ENCODE measurements around the gene AUH. TPM values are rescaled to one million over a fixed set of nuclear protein-coding genes. Genes with fewer than 3 reads are reported as not detected.
"Not testable (repeated sequence)": the region's sequence is repeated elsewhere in the genome, so short reads cannot be mapped to it uniquely, and the experiment has no call there.

AUH gene
- total and polyA plus RNA-seq, 5 donors, result 19.1 to 29.0 (median 26.9) TPM

- intact Hi-C loops (cut with DNase I), result no loop called here
- Histone ChIP-seq H3K27me3 (ENCODE audit: control insufficient read depth, insufficient read depth) (no peaks in the 10 kb centered on the region), H3K4me3 (ENCODE audit: low read length) (no peak overlapping the region), H3K4me1 (ENCODE audit: control insufficient read depth, insufficient read depth, low read length) (no peaks in the 10 kb centered on the region), H3K27ac (ENCODE audit: low read length) (no peak overlapping the region), H3K9me3 (ENCODE audit: control insufficient read depth, low read length) (no peaks in the 10 kb centered on the region)
- no peak for DNase-seq
- 62% methylated on average over 2 of the region's 2 CpGs for WGBS
- ATAC-seq, result no peak
Observed at GRCh38 chr9:91378695-91379127, 17.0 kb upstream of the AUH start.

- DNase-seq; H3K4me3 ChIP-seq (ENCODE audit: low read length); intact Hi-C loops (cut with DNase I); ATAC-seq; H3K9me3 ChIP-seq (ENCODE audit: control insufficient read depth, low read length); H3K27me3 ChIP-seq (ENCODE audit: control insufficient read depth, insufficient read depth); H3K4me1 ChIP-seq (ENCODE audit: control insufficient read depth, insufficient read depth, low read length); H3K27ac ChIP-seq (ENCODE audit: low read length): not testable (repeated sequence)
- 91% methylated on average over 3 of the region's 3 CpGs for WGBS
Observed at GRCh38 chr9:91378054-91378453, 16.3 kb upstream of the AUH start.

GRCh38 chr9:91376239-91376638, 14.5 kb upstream of the AUH start:
- no peak overlapping the region for H3K4me3 ChIP-seq (ENCODE audit: low read length)
- DNase-seq (no peak), ATAC-seq (no peak)
- intact Hi-C loops (cut with DNase I), result no loop called here
- no peaks in the 10 kb centered on the region for H3K4me1 ChIP-seq (ENCODE audit: control insufficient read depth, insufficient read depth, low read length)
- H3K27me3 ChIP-seq (ENCODE audit: control insufficient read depth, insufficient read depth), result no peaks in the 10 kb centered on the region
- no peak overlapping the region for H3K27ac ChIP-seq (ENCODE audit: low read length)
- 81% methylated on average over 4 of the region's 4 CpGs for WGBS
- no peaks in the 10 kb centered on the region for H3K9me3 ChIP-seq (ENCODE audit: control insufficient read depth, low read length)

GRCh38 chr9:91374939-91375338, 13.2 kb upstream of the AUH start:
- Histone ChIP-seq H3K27me3 (ENCODE audit: control insufficient read depth, insufficient read depth) (no peaks in the 10 kb centered on the region), H3K4me3 (ENCODE audit: low read length) (no peak overlapping the region), H3K4me1 (ENCODE audit: control insufficient read depth, insufficient read depth, low read length) (no peaks in the 10 kb centered on the region), H3K9me3 (ENCODE audit: control insufficient read depth, low read length) (no peaks in the 10 kb centered on the region), H3K27ac (ENCODE audit: low read length) (no peak overlapping the region)
- ATAC-seq (no peak), DNase-seq (no peak)
- 31% methylated on average over 3 of the region's 3 CpGs for WGBS
- intact Hi-C loops (cut with DNase I), result no loop called here

GRCh38 chr9:91371894-91372293, 10.2 kb upstream of the AUH start:
- no peak for DNase-seq
- intact Hi-C loops (cut with DNase I), result no loop called here

GRCh38 chr9:91370006-91370405, 8.3 kb upstream of the AUH start:
- H3K4me3 ChIP-seq (ENCODE audit: low read length); H3K4me1 ChIP-seq (ENCODE audit: control insufficient read depth, insufficient read depth, low read length); H3K27me3 ChIP-seq (ENCODE audit: control insufficient read depth, insufficient read depth); intact Hi-C loops (cut with DNase I); ATAC-seq; H3K9me3 ChIP-seq (ENCODE audit: control insufficient read depth, low read length); DNase-seq; H3K27ac ChIP-seq (ENCODE audit: low read length): not testable (repeated sequence)
- 79% methylated on average over 3 of the region's 3 CpGs for WGBS

More at GRCh38 chr9:91371894-91372293, 10.2 kb upstream of the AUH start:
- Histone ChIP-seq H3K4me3 (ENCODE audit: low read length) (no peak overlapping the region), H3K9me3 (ENCODE audit: control insufficient read depth, low read length) (no peaks in the 10 kb centered on the region), H3K27me3 (ENCODE audit: control insufficient read depth, insufficient read depth) (no peaks in the 10 kb centered on the region), H3K27ac (ENCODE audit: low read length) (no peak overlapping the region), H3K4me1 (ENCODE audit: control insufficient read depth, insufficient read depth, low read length) (no peaks in the 10 kb centered on the region)
- 48% methylated on average over 1 of the region's 1 CpG for WGBS
- ATAC-seq, result no peak

GRCh38 chr9:91364702-91365101, 3.0 kb upstream of the AUH start:
- H3K4me1 ChIP-seq (ENCODE audit: control insufficient read depth, insufficient read depth, low read length), result peaks cover 4% of the 10 kb centered on the region
- 98% methylated on average over 3 of the region's 3 CpGs for WGBS
- no peak overlapping the region for H3K4me3 ChIP-seq (ENCODE audit: low read length)
- DNase-seq (no peak), ATAC-seq (no peak)
- no peak overlapping the region for H3K27ac ChIP-seq (ENCODE audit: low read length)
- intact Hi-C loops (cut with DNase I), result loop anchor here in 2 of 4 donors (5.0 to 10.0 kb wide), 2 partner anchors 58 to 60 kb away; partner anchors contain the start of gene NFIL3 (in 2 of the 2)
- no peaks in the 10 kb centered on the region for H3K9me3 ChIP-seq (ENCODE audit: control insufficient read depth, low read length)
- no peaks in the 10 kb centered on the region for H3K27me3 ChIP-seq (ENCODE audit: control insufficient read depth, insufficient read depth)

GRCh38 chr9:91364005-91364404, 2.3 kb upstream of the AUH start:
- intact Hi-C loops (cut with DNase I), result loop anchor here in 2 of 4 donors (5.0 to 10.0 kb wide), 2 partner anchors 58 to 61 kb away; partner anchors contain the start of gene NFIL3 (in 2 of the 2)
- Histone ChIP-seq H3K27me3 (ENCODE audit: control insufficient read depth, insufficient read depth) (no peaks in the 10 kb centered on the region), H3K4me3 (ENCODE audit: low read length) (no peak overlapping the region), H3K9me3 (ENCODE audit: control insufficient read depth, low read length) (no peaks in the 10 kb centered on the region), H3K4me1 (ENCODE audit: control insufficient read depth, insufficient read depth, low read length) (peaks cover 4% of the 10 kb centered on the region), H3K27ac (ENCODE audit: low read length) (no peak overlapping the region)
- ATAC-seq (no peak), DNase-seq (no peak)
- WGBS, result 95% methylated on average over 7 of the region's 7 CpGs

- Histone ChIP-seq H3K9me3 (ENCODE audit: control insufficient read depth, low read length) (no peaks in the 10 kb centered on the region), H3K27ac (ENCODE audit: low read length) (peak overlapping the region; percentile 10), H3K4me1 (ENCODE audit: control insufficient read depth, insufficient read depth, low read length) (peaks cover 4% of the 10 kb centered on the region), H3K4me3 (ENCODE audit: low read length) (peak overlapping the region; percentile 99), H3K27me3 (ENCODE audit: control insufficient read depth, insufficient read depth) (no peaks in the 10 kb centered on the region)
- DNase-seq (no peak), ATAC-seq (no peak)
- WGBS, result 41% methylated on average over 15 of the region's 15 CpGs
- intact Hi-C loops (cut with DNase I), result loop anchor here in 2 of 4 donors (5.0 to 10.0 kb wide), 2 partner anchors 60 to 63 kb away; partner anchors contain the start of gene NFIL3 (in 2 of the 2)
Observed at GRCh38 chr9:91362051-91362611, 413 bp upstream of the AUH start.

GRCh38 chr9:91360551-91361290, 997 bp downstream of the AUH start:
- Histone ChIP-seq H3K4me3 (ENCODE audit: low read length) (peak overlapping the region; percentile 99), H3K27ac (ENCODE audit: low read length) (peak overlapping the region; percentile 89), H3K27me3 (ENCODE audit: control insufficient read depth, insufficient read depth) (no peaks in the 10 kb centered on the region), H3K4me1 (ENCODE audit: control insufficient read depth, insufficient read depth, low read length) (peaks cover 4% of the 10 kb centered on the region), H3K9me3 (ENCODE audit: control insufficient read depth, low read length) (no peaks in the 10 kb centered on the region)
- ATAC-seq (no peak), DNase-seq (no peak)
- WGBS, result 20% methylated on average over 10 of the region's 10 CpGs
- intact Hi-C loops (cut with DNase I), result loop anchor here in 2 of 4 donors (5.0 to 10.0 kb wide), 2 partner anchors 62 to 64 kb away; partner anchors contain the start of gene NFIL3 (in 2 of the 2)

Measured in right cardiac atrium (tissue), 5 donors.